KOPT-K1 (cell line): Measurements from ENCODE around the gene CACNA1G.

Experiments
- H3K27ac ChIP-seq: fragments of 200-600 bp; sonication (generic); 2 replicates; pipeline ENCODE4 v1.5.1; 2016; ENCODE audit warnings: antibody characterized with exemption, mild to moderate bottlenecking, low read depth, low read length; ENCODE audit not compliant: poor library complexity, severe bottlenecking
- H3K36me3 ChIP-seq: fragments of 200-600 bp; sonication (generic); 2 replicates; pipeline ENCODE4 v1.5.1; 2017; ENCODE audit warnings: antibody characterized with exemption, mild to moderate bottlenecking, low read length, moderate library complexity; ENCODE audit not compliant: insufficient read depth
- H3K9me3 ChIP-seq: fragments of 200-600 bp; sonication (generic); 2 replicates; pipeline ENCODE4 v1.5.1; 2017; ENCODE audit warnings: antibody characterized with exemption, low read length, mild to moderate bottlenecking; ENCODE audit not compliant: insufficient read depth, poor library complexity, severe bottlenecking

CACNA1G gene

DNA sequence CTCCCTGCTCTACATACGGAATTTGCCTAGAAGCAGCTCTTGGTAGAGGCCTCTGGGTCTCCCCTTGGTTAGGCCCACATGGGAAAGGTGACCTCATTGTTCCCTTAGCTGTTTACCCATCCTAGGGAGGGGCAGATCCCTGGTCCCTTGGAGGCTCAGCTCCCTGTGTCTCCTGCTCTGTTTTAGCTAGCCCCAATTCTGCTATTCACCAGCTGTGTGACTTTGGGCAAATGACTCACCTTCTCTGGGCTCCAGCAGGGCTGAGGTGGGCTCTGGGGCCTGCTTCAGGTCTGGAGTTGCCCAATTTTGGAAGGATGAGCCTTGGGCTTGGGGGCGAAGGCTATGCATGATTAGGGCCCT, 78.1 kb downstream of the CACNA1G start:
- H3K27ac ChIP-seq = no peak overlapping the region
- H3K36me3 ChIP-seq = no peaks in the 10 kb centered on the region
- no peaks in the 10 kb centered on the region for H3K9me3 ChIP-seq

- Histone ChIP-seq H3K27ac (no peak overlapping the region), H3K36me3 (no peaks in the 10 kb centered on the region), H3K9me3 (no peaks in the 10 kb centered on the region)
These were observed 78.6 kb downstream of the CACNA1G start for GRCh38 chr17:50638966-50639713.

DNA sequence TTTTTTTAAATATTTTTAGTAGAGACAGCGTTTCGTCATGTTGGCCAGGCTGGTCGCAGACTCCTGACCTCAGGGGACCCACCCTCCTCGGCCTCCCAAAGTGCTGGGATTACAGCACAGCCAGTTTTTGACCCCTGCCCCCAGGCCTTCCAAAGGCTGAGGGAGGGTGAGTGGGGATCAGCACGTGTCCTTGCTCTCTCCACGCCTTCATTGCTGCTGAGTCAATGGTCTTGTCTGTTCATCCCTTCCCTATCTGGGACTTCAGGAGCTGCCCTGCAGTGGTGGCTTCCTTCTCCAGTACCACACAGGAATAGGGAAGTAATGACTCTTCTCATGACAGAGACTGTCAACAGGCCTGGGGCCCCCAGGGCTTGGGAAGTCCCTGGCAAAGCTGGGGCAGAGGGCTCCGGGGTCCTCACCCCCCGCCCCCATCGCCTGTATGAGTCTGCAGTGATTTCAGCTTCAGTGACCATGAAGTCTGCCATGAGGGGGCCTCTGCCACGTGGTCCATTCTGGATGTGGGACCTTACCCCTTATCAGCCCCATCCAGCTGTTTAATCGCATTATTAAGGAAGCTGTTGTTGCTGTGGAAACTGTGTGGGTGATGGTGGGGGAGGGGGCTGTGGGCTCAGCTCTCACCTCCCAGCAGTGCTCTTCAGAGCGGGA, 80.3 kb downstream of the CACNA1G start:
- Histone ChIP-seq H3K36me3 (no peaks in the 10 kb centered on the region), H3K9me3 (no peaks in the 10 kb centered on the region), H3K27ac (no peak overlapping the region)

DNA sequence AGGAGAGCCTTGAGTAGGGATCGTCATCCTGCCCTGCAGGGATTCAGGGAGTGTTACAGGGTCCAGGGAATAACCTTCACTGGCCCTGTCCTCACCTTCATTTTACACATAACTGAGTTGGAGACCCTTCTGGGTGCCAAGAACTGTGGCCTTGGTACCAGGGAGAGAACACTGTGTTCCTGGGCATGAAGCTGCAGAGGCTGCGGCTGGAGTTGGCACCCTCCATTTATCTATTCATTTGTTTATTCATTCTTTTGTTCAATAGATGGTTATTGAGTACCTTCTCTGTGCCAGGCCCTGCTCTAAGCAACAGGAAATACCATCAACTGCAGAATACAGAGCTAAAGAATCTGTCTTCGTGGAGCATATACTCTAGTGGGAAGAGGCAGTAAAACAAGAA, 80.8 kb downstream of the CACNA1G start:
- H3K27ac ChIP-seq = no peak overlapping the region
- H3K9me3 ChIP-seq = no peaks in the 10 kb centered on the region
- no peaks in the 10 kb centered on the region for H3K36me3 ChIP-seq

GRCh38 chr17:50642071-50642721, 81.7 kb downstream of the CACNA1G start:
- Histone ChIP-seq H3K9me3 (no peaks in the 10 kb centered on the region), H3K36me3 (no peaks in the 10 kb centered on the region), H3K27ac (no peak overlapping the region)

- Histone ChIP-seq H3K9me3 (no peaks in the 10 kb centered on the region), H3K27ac (no peak overlapping the region)
These were observed 82.5 kb downstream of the CACNA1G start for GRCh38 chr17:50642722-50643656.

GRCh38 chr17:50645748-50646682, 85.5 kb downstream of the CACNA1G start:
- Histone ChIP-seq H3K27ac (no peak overlapping the region), H3K9me3 (no peaks in the 10 kb centered on the region), H3K36me3 (no peaks in the 10 kb centered on the region)

More at GRCh38 chr17:50642722-50643656, 82.5 kb downstream of the CACNA1G start:
- no peaks in the 10 kb centered on the region for H3K36me3 ChIP-seq

DNA sequence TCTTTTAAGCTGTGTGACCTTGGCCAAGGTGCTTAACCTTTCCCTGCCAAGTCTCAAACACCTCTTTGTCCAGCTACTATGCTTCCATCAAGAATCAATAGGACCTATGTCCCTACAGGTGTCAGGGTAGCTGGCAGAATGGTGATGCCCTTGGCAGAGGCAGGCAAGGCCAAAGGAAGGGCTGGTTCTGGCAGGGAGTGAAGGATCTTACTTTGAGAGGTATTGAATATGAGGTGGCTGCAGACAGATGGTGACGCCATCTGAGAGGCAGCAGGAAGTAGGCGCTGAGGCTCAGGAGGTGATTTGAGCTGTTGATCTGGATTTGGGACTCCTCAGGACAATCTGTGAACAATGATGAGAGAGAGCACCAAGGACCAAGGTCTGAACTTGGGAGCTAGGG, 86.7 kb downstream of the CACNA1G start:
- no peaks in the 10 kb centered on the region for H3K36me3 ChIP-seq
- H3K27ac ChIP-seq = no peak overlapping the region
- peaks cover under 1% of the 10 kb centered on the region for H3K9me3 ChIP-seq

GRCh38 chr17:50649042-50649908, 88.8 kb downstream of the CACNA1G start:
- peaks cover 13% of the 10 kb centered on the region for H3K9me3 ChIP-seq
- H3K27ac ChIP-seq = no peak overlapping the region
- no peaks in the 10 kb centered on the region for H3K36me3 ChIP-seq

GRCh38 chr17:50651661-50652060, 91.1 kb downstream of the CACNA1G start:
- Histone ChIP-seq H3K36me3 (no peaks in the 10 kb centered on the region), H3K27ac (no peak overlapping the region)

GRCh38 chr17:50653738-50654137, 93.2 kb downstream of the CACNA1G start:
- peaks cover 13% of the 10 kb centered on the region for H3K9me3 ChIP-seq
- no peaks in the 10 kb centered on the region for H3K36me3 ChIP-seq
- H3K27ac ChIP-seq = no peak overlapping the region

More at GRCh38 chr17:50651661-50652060, 91.1 kb downstream of the CACNA1G start:
- peaks cover 13% of the 10 kb centered on the region for H3K9me3 ChIP-seq

- H3K36me3 ChIP-seq = no peaks in the 10 kb centered on the region
- H3K27ac ChIP-seq = no peak overlapping the region
These were observed 96.0 kb downstream of the CACNA1G start for GRCh38 chr17:50656509-50656908.

DNA sequence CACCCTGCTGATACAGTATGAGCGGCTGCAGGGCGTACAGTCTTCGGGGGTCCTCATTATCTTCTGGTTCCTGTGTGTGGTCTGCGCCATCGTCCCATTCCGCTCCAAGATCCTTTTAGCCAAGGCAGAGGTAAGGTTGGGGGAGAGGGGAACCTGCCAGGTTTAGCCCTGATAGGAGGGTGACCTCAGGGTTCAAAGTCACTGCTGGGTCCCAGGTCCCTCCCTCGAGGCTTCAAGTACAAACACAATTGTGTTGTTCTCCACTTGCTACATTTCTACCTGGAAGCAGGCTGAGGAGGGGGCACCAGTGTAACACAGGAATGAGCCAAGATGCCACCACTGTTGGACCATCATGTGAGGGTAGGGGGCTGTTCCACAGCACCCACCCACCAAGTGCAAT, 96.5 kb downstream of the CACNA1G start:
- Histone ChIP-seq H3K27ac (no peak overlapping the region), H3K9me3 (peaks cover 13% of the 10 kb centered on the region)

More at GRCh38 chr17:50656509-50656908, 96.0 kb downstream of the CACNA1G start:
- H3K9me3 ChIP-seq = peaks cover 13% of the 10 kb centered on the region

More for the DNA sequence above, 96.5 kb downstream of the CACNA1G start:
- H3K36me3 ChIP-seq = no peaks in the 10 kb centered on the region
